ENCODE data around the gene ZNF813.
A peak's percentile ranks its signal among the peaks of the same experiment; 100 is the strongest.

- TF ChIP-seq CTCF (IDR thresholded peaks at IDR 0.05) (peak in 1 of 2 donors; percentile 59), POLR2AphosphoS5 (IDR thresholded peaks at IDR 0.05) (peak in 1 of 3 donors; percentile 19)
These were observed 70.2 kb downstream of the ZNF813 start, which contains the start of gene ZNF331 for GRCh38 chr19:53537521-53538377.
